B cell (primary cell): ENCODE measurements around the gene PRXL2B. TPM values are rescaled to one million over a fixed set of nuclear protein-coding genes. Genes with fewer than 3 reads are reported as not detected.
"Not testable (repeated sequence)": the region's sequence is repeated elsewhere in the genome, so short reads cannot be mapped to it uniquely, and the experiment has no call there.

Source experiments
- ATAC-seq: fragments of 200-7000 bp; cut with Tn5 transposase; one replicate; pipeline ENCODE4 v1.10.0; 2021; ENCODE audit warnings: low read depth, mild to moderate bottlenecking, moderate number of reproducible peaks, moderate library complexity
- CTCF ChIA-PET: fragments of 350-600 bp; sonication (Branson Sonifier 250); formaldehyde crosslinking; loops from one replicate; lab custom pipeline; 2021; ENCODE audit warnings: antibody characterized with exemption, inconsistent platforms; lab: Charles Lee
- POLR2A ChIA-PET: fragments of 350-600 bp; sonication (Branson Sonifier 250); formaldehyde crosslinking; loops from one replicate; lab custom pipeline; 2021; ENCODE audit warnings: antibody characterized with exemption; lab: Charles Lee
- DNase-seq: peaks from one replicate; pipeline ENCODE4 v3.0.0; 2013
- H2AFZ ChIP-seq: 2 replicates; pipeline ENCODE4 v1.6.1; 2012; ENCODE audit warnings: mild to moderate bottlenecking, low read depth, low read length; ENCODE audit not compliant: insufficient read depth, poor library complexity, severe bottlenecking
- H3K27ac ChIP-seq, 2 donors: 1 replicate in 1 of 2; 2 replicates in 1 of 2; pipeline ENCODE4 v1.5.1; 2012 to 2013; ENCODE audit warnings: low read length in 2 of 2, mild to moderate bottlenecking in 2 of 2, moderate library complexity in 1 of 2
- H3K27me3 ChIP-seq, 4 experiments: fragments of 200-600 bp in 1 of 4; sonication (generic) in 1 of 4; replicated peaks in 1 of 4; 1 replicate in 2 of 4; 2 replicates in 2 of 4; pipeline versions ENCODE4 v1.6.1 to v1.7.0; 2013 to 2016; ENCODE audit warnings: low read length in 3 of 4, mild to moderate bottlenecking in 2 of 4, mixed read lengths in 1 of 4, moderate library complexity in 1 of 4; ENCODE audit not compliant: insufficient read depth in 4 of 4, control insufficient read depth in 3 of 4; ENCODE audit errors: control extremely low read depth in 1 of 4
- H3K36me3 ChIP-seq, 2 experiments: replicated peaks in 1 of 2; 1 replicate in 1 of 2; 2 replicates in 1 of 2; pipeline versions ENCODE4 v1.6.1 to v1.7.1; 2013; ENCODE audit warnings: low read length in 1 of 2; ENCODE audit not compliant: insufficient read depth in 2 of 2, control insufficient read depth in 1 of 2; ENCODE audit errors: control extremely low read depth in 1 of 2, extremely low read depth in 1 of 2
- H3K4me1 ChIP-seq, 2 donors: fragments of 200-600 bp in 1 of 2; sonication (generic) in 1 of 2; 1 replicate in 1 of 2; 2 replicates in 1 of 2; pipeline versions ENCODE4 v1.5.1 to v1.6.1; 2013 to 2017; ENCODE audit warnings: low read length in 2 of 2; ENCODE audit not compliant: control insufficient read depth in 2 of 2, insufficient read depth in 2 of 2
- H3K4me2 ChIP-seq: replicated peaks from 2 replicates; pipeline ENCODE3; 2012; ENCODE audit warnings: mild to moderate bottlenecking, low read depth, low read length; ENCODE audit not compliant: poor library complexity, severe bottlenecking
- H3K4me3 ChIP-seq, 5 experiments: fragments of 200-600 bp in 1 of 5; sonication (generic) in 1 of 5; 1 replicate in 3 of 5; 2 replicates in 2 of 5; pipeline versions ENCODE4 v1.5.1 to v1.7.0; 2011 to 2016; ENCODE audit warnings: low read length in 4 of 5, mild to moderate bottlenecking in 4 of 5, low read depth in 2 of 5, control low read depth in 1 of 5, moderate library complexity in 1 of 5; ENCODE audit not compliant: insufficient read depth in 1 of 5; ENCODE audit errors: control extremely low read depth in 1 of 5, extremely low read depth in 1 of 5
- H3K79me2 ChIP-seq: fragments of 200-600 bp; sonication (generic); one replicate; pipeline ENCODE4 v1.6.0; 2016; ENCODE audit warnings: low read length; ENCODE audit not compliant: control insufficient read depth, insufficient read depth
- H3K9ac ChIP-seq: fragments of 200-600 bp; sonication (generic); 2 replicates; pipeline ENCODE4 v1.6.1; 2017; ENCODE audit warnings: mild to moderate bottlenecking, low read length, moderate library complexity
- H3K9me3 ChIP-seq, 3 donors: one replicate each; pipeline versions ENCODE4 v1.6.1 to v1.7.1; 2013; ENCODE audit warnings: low read length in 2 of 3; ENCODE audit not compliant: control insufficient read depth in 2 of 3, insufficient read depth in 1 of 3; ENCODE audit errors: control extremely low read depth in 1 of 3
- H4K20me1 ChIP-seq: 2 replicates; pipeline ENCODE4 v1.6.0; 2012; ENCODE audit warnings: mild to moderate bottlenecking, low read length; ENCODE audit not compliant: insufficient read depth, control insufficient read depth, poor library complexity, severe bottlenecking
- H3K27ac Mint-ChIP-seq: one replicate; pipeline ENCODE4 v1.8.0; 2021; ENCODE audit warnings: mixed read lengths
- H3K27me3 Mint-ChIP-seq: one replicate; pipeline ENCODE4 v1.8.0; 2021; ENCODE audit warnings: mixed read lengths
- H3K4me1 Mint-ChIP-seq: one replicate; pipeline ENCODE4 v1.8.0; 2021; ENCODE audit warnings: mixed read lengths
- H3K4me3 Mint-ChIP-seq: one replicate; pipeline ENCODE4 v1.8.0; 2021; ENCODE audit warnings: mixed read lengths
- H3K9me3 Mint-ChIP-seq: one replicate; pipeline ENCODE4 v1.8.0; 2022; ENCODE audit warnings: mixed read lengths; ENCODE audit not compliant: insufficient read depth
- CTCF ChIP-seq: fragments of 200-600 bp; IDR thresholded peaks from one replicate; pipeline ENCODE4 v1.8.0; 2022; ENCODE audit warnings: antibody characterized with exemption, mild to moderate bottlenecking
- EZH2 ChIP-seq: IDR thresholded peaks from 2 replicates; pipeline ENCODE4 v1.6.1; 2012; ENCODE audit warnings: borderline replicate concordance, low read depth, mild to moderate bottlenecking, moderate library complexity, low read length; ENCODE audit not compliant: insufficient read depth, poor library complexity, severe bottlenecking
- WGBS: methylation state at CpG from one replicate; pipeline ENCODE4 v1.1.5; 2013; ENCODE audit warnings: missing lambda C conversion rate; ENCODE audit not compliant: insufficient coverage; 5-methylcytosine and 5-hydroxymethylcytosine counted together
- intact Hi-C: fragments of 100-400 bp; cut with micrococcal nuclease; formaldehyde crosslinking; loops from one replicate; pipeline ENCODE4 v1.10.0; 2022
- polyA plus RNA-seq: library from polyadenylated mRNA; depleted of rRNA; stranded (reverse); fragments of >200 nt; gene quantifications from 2 replicates; pipeline ENCODE4 v1.2.3, GENCODE V29; 2012
- total RNA-seq, 2 donors: library from RNA; stranded (reverse); fragments of 120-200 nt in 1 of 2; gene quantifications; 1 replicate in 1 of 2; 2 replicates in 1 of 2; pipeline versions ENCODE4 v1.2.3 to v1.2.4, GENCODE V29; 2013 to 2022

PRXL2B gene
- total and polyA plus RNA-seq, 2 donors (not counting 1 experiment from before 2014, with no cell fraction given): 13.0 to 27.0 TPM

GRCh38 chr1:2625311-2625710 lies 38.7 kb downstream of the PRXL2B start:
- no peak overlapping the region for H3K4me2 ChIP-seq
- Mint-ChIP-seq H3K4me1 (peaks cover 6% of the 10 kb centered on the region), H3K4me3 (no peak overlapping the region), H3K27ac (no peak overlapping the region), H3K27me3 (peaks cover 46% of the 10 kb centered on the region), H3K9me3 (peaks cover 1% of the 10 kb centered on the region)
- ATAC-seq: no peak
- no peak overlapping the region for H3K4me3 ChIP-seq
- CTCF ChIA-PET: no interaction called here
- H2AFZ ChIP-seq: no peak overlapping the region
- H3K79me2 ChIP-seq: no peaks in the 10 kb centered on the region
- peaks cover 0 to 45% (median 26%) of the 10 kb centered on the region in 4 experiments for H3K27me3 ChIP-seq
- no peak for DNase-seq
- peaks cover 0 to 34% (median 8%) of the 10 kb centered on the region in 3 donors for H3K9me3 ChIP-seq
- POLR2A ChIA-PET: no interaction called here
- H3K9ac ChIP-seq: no peak overlapping the region
- intact Hi-C loops: no loop called here
- no peak overlapping the region for H3K27ac ChIP-seq
- peaks cover 9 to 11% of the 10 kb centered on the region in 2 donors for H3K4me1 ChIP-seq
- H4K20me1 ChIP-seq: no peaks in the 10 kb centered on the region
- 89% methylated on average over 10 of the region's 10 CpGs for WGBS
- H3K36me3 ChIP-seq: no peaks in the 10 kb centered on the region
- no peak for TF ChIP-seq EZH2
- no peak for TF ChIP-seq CTCF

GRCh38 chr1:2625748-2626147 lies 39.2 kb downstream of the PRXL2B start:
- Histone ChIP-seq H3K27me3 (peaks cover 0 to 45% (median 24%) of the 10 kb centered on the region in 4 experiments), H3K9me3 (peaks cover 0 to 34% (median 4%) of the 10 kb centered on the region in 3 donors), H3K4me1 (peaks cover 9 to 11% of the 10 kb centered on the region in 2 donors)
- H2AFZ ChIP-seq, CTCF ChIA-PET, H3K4me3 Mint-ChIP-seq, H3K4me3 ChIP-seq, DNase-seq, ATAC-seq, H3K4me1 Mint-ChIP-seq, H3K79me2 ChIP-seq, intact Hi-C loops, H3K27ac Mint-ChIP-seq, H3K4me2 ChIP-seq, H3K27ac ChIP-seq, H3K9ac ChIP-seq, H3K36me3 ChIP-seq, POLR2A ChIA-PET, H4K20me1 ChIP-seq, H3K9me3 Mint-ChIP-seq: not testable (repeated sequence)
- H3K27me3 Mint-ChIP-seq: peaks cover 50% of the 10 kb centered on the region
- WGBS: 87% methylated on average over 5 of the region's 7 CpGs
